Osteocyte (in vitro differentiated cells): ENCODE measurements around the gene PREX1. TPM values are rescaled to one million over a fixed set of nuclear protein-coding genes. Genes with fewer than 3 reads are reported as not detected.

Experiments used
- DNase-seq: peaks from one replicate; pipeline ENCODE4 v3.0.0; 2021; ENCODE audit warnings: mixed read lengths; ENCODE audit not compliant: unreplicated experiment; ENCODE audit errors: extremely low spot score
- H3K27ac Mint-ChIP-seq: one replicate; pipeline ENCODE4 v1.8.0; 2021; ENCODE audit warnings: mild to moderate bottlenecking, mixed read lengths; ENCODE audit not compliant: unreplicated experiment
- H3K27me3 Mint-ChIP-seq: one replicate; pipeline ENCODE4 v1.8.0; 2021; ENCODE audit warnings: mixed read lengths; ENCODE audit not compliant: unreplicated experiment
- H3K36me3 Mint-ChIP-seq: one replicate; pipeline ENCODE4 v1.8.0; 2021; ENCODE audit warnings: mixed read lengths; ENCODE audit not compliant: unreplicated experiment
- H3K4me1 Mint-ChIP-seq: one replicate; pipeline ENCODE4 v1.8.0; 2021; ENCODE audit warnings: mixed read lengths; ENCODE audit not compliant: unreplicated experiment
- H3K4me3 Mint-ChIP-seq: one replicate; pipeline ENCODE4 v1.8.0; 2021; ENCODE audit warnings: mild to moderate bottlenecking, moderate library complexity, mixed read lengths; ENCODE audit not compliant: unreplicated experiment
- H3K9me3 Mint-ChIP-seq: one replicate; pipeline ENCODE4 v1.8.0; 2021; ENCODE audit warnings: mixed read lengths; ENCODE audit not compliant: unreplicated experiment
- total RNA-seq: library from RNA; stranded (reverse); gene quantifications from 2 replicates; pipeline ENCODE4 v1.2.1, GENCODE V29; 2021
- TF ChIP-seq, protein P1 (sequence below): fragments of 200-600 bp; sonication (generic); IDR thresholded peaks from 2 replicates; pipeline ENCODE4 v1.5.0; 2021; ENCODE audit warnings: antibody characterized with exemption, mild to moderate bottlenecking, moderate library complexity

The PREX1 gene
- total RNA-seq, 1 donor from 2014 or later = 24.2 TPM

DNA sequence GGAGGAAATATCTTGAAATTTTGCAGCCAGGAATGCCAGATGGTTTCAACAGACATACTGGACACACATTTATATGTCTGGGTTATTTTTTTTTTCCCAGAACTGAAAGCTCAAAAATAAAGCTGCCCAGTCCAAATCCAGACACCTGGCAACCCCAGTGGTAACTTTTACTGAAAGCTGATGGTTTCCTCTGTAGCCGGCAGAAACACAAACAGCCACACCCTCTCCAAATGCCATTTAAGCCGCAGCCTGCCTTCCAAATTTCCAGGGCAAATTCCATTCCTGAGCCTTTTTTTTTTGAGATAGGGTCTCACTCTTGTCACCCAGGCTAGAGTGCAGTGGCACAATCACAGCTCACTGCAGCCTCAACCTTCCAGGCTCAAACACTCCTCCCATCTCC lies 6.5 kb upstream of the PREX1 start:
- TF ChIP-seq, protein P1, sequence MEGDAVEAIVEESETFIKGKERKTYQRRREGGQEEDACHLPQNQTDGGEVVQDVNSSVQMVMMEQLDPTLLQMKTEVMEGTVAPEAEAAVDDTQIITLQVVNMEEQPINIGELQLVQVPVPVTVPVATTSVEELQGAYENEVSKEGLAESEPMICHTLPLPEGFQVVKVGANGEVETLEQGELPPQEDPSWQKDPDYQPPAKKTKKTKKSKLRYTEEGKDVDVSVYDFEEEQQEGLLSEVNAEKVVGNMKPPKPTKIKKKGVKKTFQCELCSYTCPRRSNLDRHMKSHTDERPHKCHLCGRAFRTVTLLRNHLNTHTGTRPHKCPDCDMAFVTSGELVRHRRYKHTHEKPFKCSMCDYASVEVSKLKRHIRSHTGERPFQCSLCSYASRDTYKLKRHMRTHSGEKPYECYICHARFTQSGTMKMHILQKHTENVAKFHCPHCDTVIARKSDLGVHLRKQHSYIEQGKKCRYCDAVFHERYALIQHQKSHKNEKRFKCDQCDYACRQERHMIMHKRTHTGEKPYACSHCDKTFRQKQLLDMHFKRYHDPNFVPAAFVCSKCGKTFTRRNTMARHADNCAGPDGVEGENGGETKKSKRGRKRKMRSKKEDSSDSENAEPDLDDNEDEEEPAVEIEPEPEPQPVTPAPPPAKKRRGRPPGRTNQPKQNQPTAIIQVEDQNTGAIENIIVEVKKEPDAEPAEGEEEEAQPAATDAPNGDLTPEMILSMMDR = no peak
- H3K4me1 Mint-ChIP-seq = peaks cover 28% of the 10 kb centered on the region
- no peaks in the 10 kb centered on the region for H3K9me3 Mint-ChIP-seq
- no peaks in the 10 kb centered on the region for H3K36me3 Mint-ChIP-seq
- no peaks in the 10 kb centered on the region for H3K27me3 Mint-ChIP-seq
- H3K27ac Mint-ChIP-seq = no peak overlapping the region
- no peak for DNase-seq
- no peak overlapping the region for H3K4me3 Mint-ChIP-seq

DNA sequence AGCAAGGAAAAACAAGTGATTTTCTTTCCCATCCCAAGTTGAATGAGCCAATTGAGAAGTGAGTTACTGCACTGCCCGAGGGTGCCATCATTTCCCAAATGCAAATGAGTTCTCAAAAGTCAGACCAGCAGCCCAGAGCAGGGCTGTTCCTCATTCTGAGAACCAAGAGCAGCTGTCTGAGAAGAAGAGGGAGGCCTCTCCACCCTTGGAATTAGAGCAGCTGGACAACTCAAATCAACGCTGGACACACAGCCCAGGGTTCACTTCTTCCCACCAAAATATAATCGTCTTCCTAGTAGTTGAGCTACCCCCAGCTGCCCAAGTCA lies 4.6 kb upstream of the PREX1 start:
- Mint-ChIP-seq H3K4me3 (no peak overlapping the region), H3K4me1 (peaks cover 30% of the 10 kb centered on the region), H3K9me3 (no peaks in the 10 kb centered on the region), H3K36me3 (no peaks in the 10 kb centered on the region), H3K27ac (peak overlapping the region; percentile 80), H3K27me3 (no peaks in the 10 kb centered on the region)
- TF ChIP-seq, protein P1 = no peak
- no peak for DNase-seq

DNA sequence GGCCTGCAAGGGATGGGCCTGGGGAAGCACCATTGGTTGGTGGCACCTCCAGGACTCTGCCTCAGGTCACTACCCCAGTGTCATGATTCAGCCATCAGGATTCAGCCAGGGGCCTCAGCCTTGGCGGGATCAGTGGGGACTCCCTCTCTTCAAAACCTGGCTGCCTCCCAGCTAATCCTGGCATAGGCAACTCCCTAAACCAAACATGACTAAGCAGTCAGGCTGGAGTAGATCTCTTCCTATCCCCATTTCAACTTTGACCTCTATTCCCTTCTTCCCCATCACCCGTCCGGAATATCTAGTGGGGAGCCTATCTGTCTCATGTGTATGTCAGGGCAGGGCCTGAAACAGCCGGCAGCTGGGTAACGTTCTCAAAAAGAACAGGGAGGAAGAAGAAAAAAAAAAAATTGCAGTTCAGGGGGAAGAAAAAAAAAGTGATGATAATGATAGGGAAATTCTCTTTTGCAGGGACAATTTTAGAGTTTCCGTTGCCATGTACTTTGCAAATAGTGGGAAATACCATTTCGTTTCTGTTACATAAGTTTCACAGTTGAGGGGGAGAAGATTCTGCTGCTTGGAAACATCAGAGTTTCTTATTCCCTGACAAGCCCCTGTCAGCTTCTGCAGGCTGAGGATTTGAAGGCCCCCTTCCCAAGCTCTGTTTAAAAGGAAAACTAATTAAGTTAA lies 4.1 kb upstream of the PREX1 start:
- no peak overlapping the region for H3K4me3 Mint-ChIP-seq
- TF ChIP-seq, protein P1 = no peak
- H3K4me1 Mint-ChIP-seq = peaks cover 33% of the 10 kb centered on the region
- no peak for DNase-seq
- H3K27ac Mint-ChIP-seq = peak overlapping the region; percentile 80
- no peaks in the 10 kb centered on the region for H3K9me3 Mint-ChIP-seq
- H3K27me3 Mint-ChIP-seq = no peaks in the 10 kb centered on the region
- no peaks in the 10 kb centered on the region for H3K36me3 Mint-ChIP-seq

DNA sequence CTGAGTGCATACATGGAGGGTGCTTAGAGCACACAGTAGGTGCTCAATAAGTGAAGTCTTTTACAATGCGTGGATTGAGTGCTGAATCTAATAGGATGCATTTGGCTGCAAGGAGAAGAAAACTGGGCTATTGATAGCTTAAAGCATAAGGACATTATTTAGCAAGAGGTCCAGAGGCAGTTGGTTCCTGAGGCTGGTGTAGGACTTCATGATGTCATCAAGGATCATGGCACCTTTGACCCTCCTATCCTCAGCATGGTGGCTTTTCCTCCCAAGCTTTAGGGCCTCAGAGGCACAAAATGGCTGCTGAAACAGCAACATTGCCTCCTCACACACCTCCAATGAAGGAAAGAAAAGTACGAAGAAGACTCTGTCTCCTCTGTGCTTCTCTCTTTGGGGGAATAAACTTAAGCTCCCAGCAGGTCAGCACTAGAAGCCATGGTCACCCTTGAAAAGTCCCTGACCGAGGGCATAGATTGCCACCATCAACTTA lies 3.1 kb upstream of the PREX1 start:
- TF ChIP-seq, protein P1 = no peak
- no peak overlapping the region for H3K27ac Mint-ChIP-seq
- DNase-seq = no peak
- no peaks in the 10 kb centered on the region for H3K36me3 Mint-ChIP-seq
- H3K4me1 Mint-ChIP-seq = peaks cover 42% of the 10 kb centered on the region
- no peak overlapping the region for H3K4me3 Mint-ChIP-seq
- no peaks in the 10 kb centered on the region for H3K27me3 Mint-ChIP-seq
- no peaks in the 10 kb centered on the region for H3K9me3 Mint-ChIP-seq

DNA sequence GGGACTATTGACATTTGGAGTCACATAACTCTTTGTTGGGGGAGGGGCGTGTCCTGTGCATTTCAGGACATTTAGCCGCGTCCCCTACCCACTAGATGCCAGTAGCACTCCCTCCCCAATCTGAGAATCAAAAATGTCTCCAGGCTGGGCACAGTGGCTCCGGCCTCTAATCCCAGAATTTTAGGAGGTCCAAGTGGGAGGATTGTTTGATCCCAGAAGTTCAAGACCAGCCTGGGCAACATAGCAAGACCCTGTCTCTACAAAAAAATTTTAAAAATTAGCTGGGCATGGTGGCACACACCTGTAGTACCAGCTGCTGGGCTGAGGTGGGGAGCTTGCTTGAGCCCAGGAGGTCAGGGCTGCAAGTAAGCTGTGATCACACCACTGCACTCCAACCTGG lies 2.1 kb upstream of the PREX1 start:
- Mint-ChIP-seq H3K4me3 (no peak overlapping the region), H3K9me3 (no peaks in the 10 kb centered on the region), H3K36me3 (no peaks in the 10 kb centered on the region), H3K27me3 (no peaks in the 10 kb centered on the region), H3K4me1 (peaks cover 52% of the 10 kb centered on the region), H3K27ac (no peak overlapping the region)
- TF ChIP-seq, protein P1 = no peak
- no peak for DNase-seq
